ENCODE results near the gene FLCN. TPM values are rescaled to one million over a fixed set of nuclear protein-coding genes. Genes with fewer than 3 reads are reported as not detected.

FLCN gene
- total and polyA plus RNA-seq, 2 of the 13 experiments (the other 11 are each of a cell fraction or from before 2014, with no cell fraction given) = 16.6 to 24.9 TPM

DNA sequence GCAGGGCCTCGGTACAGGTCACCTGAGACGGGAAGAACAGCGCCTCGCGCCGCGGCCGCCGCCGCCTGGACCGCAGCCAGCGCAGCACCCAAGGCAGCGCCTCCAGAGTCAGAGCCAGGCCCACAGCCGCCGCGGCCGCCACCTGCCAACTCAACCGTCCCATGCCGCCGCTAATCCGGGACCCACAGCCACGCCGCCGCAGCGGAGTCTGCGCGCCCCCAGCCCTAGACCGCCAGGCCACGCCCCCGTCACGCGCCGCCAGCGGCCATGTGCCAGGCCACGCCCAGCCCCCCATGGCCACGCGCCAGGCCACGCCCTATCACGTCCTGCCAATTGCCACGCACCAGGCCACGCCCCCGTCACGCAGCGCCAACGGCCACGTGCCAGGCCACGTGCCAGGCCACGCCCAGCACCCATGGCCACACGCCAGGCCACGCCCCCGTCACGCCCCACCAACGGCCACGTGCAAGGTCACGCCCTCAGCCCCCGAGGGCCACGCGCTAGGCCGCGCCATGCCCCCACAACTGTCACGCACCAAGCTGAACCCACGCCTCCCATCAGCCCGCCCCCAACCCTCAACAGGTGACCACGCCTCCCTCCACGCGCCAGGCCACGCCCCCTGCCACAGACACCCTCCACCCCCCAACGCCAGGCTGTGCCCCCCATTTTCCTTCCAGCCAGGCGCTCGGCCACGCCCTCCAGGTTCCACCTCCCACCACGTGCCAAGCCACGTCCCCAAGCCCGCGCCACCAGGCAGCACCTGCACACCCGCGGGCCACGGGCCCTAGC is 30.6 kb downstream of the FLCN start, which contains the start of gene PLD6 (continued):
- TF ChIP-seq MTF1 (CRISPR knock-in tag; IDR thresholded peaks at IDR 0.05) (no peak), PBX2 (CRISPR knock-in tag; IDR thresholded peaks at IDR 0.05) (no peak), BCL3 (CRISPR knock-in tag; IDR thresholded peaks at IDR 0.05) (peak; percentile 83), AGO1 (IDR thresholded peaks at IDR 0.05; ENCODE audit: low read depth, low read length, poor library complexity, severe bottlenecking) (no peak), ZBTB7B (CRISPR knock-in tag; IDR thresholded peaks at IDR 0.05) (peak; percentile 34; the same call in 1 of the 2 replicates), KLF16 (CRISPR knock-in tag; IDR thresholded peaks at IDR 0.05) (peak; percentile 66 to 96; a peak in 2 of 4 replicates), PLRG1 (conservative IDR thresholded peaks at IDR 0.05) (no peak), RAD51 (IDR thresholded peaks at IDR 0.05; ENCODE audit: borderline replicate concordance) (peak; percentile 78), KDM5A (IDR thresholded peaks at IDR 0.05; ENCODE audit: borderline replicate concordance, low read length) (no peak), KDM5B (CRISPR knock-in tag; IDR thresholded peaks at IDR 0.05; ENCODE audit: borderline replicate concordance) (peak; percentile 99), ZSCAN30 (CRISPR knock-in tag; IDR thresholded peaks at IDR 0.05) (no peak), MAFG (CRISPR knock-in tag; IDR thresholded peaks at IDR 0.05) (0 out of 2 replicates have a peak, but pooled peaks have one; percentile 12), ZFP91 (CRISPR knock-in tag; IDR thresholded peaks at IDR 0.05; ENCODE audit: borderline replicate concordance) (peak; percentile 69), PTBP1 (IDR thresholded peaks at IDR 0.05; ENCODE audit: low read depth, low read length, poor library complexity, severe bottlenecking) (no peak), WIZ (CRISPR knock-in tag; IDR thresholded peaks at IDR 0.05) (peak; percentile 22; the same call in 1 of the 2 replicates), ZNF839 (CRISPR knock-in tag; IDR thresholded peaks at IDR 0.05; ENCODE audit: borderline replicate concordance) (0 out of 2 replicates have a peak, but pooled peaks have one; percentile 68), PAWR (CRISPR knock-in tag; IDR thresholded peaks at IDR 0.05; ENCODE audit: borderline replicate concordance) (peak; percentile 79; the same call in 1 of the 2 replicates), TSC22D2 (CRISPR knock-in tag; IDR thresholded peaks at IDR 0.05; ENCODE audit: borderline replicate concordance) (0 out of 2 replicates have a peak, but pooled peaks have one; percentile 19)
- TF ChIP-seq, protein P1, sequence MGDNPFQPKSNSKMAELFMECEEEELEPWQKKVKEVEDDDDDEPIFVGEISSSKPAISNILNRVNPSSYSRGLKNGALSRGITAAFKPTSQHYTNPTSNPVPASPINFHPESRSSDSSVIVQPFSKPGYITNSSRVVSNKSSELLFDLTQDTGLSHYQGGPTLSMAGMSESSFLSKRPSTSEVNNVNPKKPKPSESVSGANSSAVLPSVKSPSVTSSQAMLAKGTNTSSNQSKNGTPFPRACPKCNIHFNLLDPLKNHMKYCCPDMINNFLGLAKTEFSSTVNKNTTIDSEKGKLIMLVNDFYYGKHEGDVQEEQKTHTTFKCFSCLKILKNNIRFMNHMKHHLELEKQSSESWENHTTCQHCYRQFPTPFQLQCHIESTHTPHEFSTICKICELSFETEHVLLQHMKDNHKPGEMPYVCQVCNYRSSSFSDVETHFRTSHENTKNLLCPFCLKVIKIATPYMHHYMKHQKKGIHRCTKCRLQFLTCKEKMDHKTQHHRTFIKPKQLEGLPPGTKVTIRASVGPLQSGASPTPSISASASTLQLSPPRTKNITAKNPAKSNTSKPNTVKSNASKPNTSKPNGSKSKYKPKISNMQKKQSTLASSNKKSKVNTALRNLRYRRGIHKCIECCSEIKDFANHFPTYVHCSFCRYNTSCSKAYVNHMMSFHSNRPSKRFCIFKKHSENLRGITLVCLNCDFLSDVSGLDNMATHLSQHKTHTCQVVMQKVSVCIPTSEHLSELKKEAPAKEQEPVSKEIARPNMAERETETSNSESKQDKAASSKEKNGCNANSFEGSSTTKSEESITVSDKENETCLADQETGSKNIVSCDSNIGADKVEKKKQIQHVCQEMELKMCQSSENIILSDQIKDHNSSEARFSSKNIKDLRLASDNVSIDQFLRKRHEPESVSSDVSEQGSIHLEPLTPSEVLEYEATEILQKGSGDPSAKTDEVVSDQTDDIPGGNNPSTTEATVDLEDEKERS (CRISPR knock-in tag; IDR thresholded peaks at IDR 0.05) = no peak
- TF ChIP-seq, protein P2, sequence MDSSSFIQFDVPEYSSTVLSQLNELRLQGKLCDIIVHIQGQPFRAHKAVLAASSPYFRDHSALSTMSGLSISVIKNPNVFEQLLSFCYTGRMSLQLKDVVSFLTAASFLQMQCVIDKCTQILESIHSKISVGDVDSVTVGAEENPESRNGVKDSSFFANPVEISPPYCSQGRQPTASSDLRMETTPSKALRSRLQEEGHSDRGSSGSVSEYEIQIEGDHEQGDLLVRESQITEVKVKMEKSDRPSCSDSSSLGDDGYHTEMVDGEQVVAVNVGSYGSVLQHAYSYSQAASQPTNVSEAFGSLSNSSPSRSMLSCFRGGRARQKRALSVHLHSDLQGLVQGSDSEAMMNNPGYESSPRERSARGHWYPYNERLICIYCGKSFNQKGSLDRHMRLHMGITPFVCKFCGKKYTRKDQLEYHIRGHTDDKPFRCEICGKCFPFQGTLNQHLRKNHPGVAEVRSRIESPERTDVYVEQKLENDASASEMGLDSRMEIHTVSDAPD (CRISPR knock-in tag; IDR thresholded peaks at IDR 0.05) = peak; percentile 84; the same call in 1 of the 2 replicates
